HG03025 (cell line): ENCODE data around the gene MESP2.

Experiments used
- ATAC-seq: cut with Tn5 transposase; IDR thresholded peaks from one replicate; pipeline ENCODE4 v1.9.1; 2021; ENCODE audit warnings: mild to moderate bottlenecking, moderate library complexity; ENCODE audit not compliant: unreplicated experiment, low FRiP score

MESP2 gene

DNA sequence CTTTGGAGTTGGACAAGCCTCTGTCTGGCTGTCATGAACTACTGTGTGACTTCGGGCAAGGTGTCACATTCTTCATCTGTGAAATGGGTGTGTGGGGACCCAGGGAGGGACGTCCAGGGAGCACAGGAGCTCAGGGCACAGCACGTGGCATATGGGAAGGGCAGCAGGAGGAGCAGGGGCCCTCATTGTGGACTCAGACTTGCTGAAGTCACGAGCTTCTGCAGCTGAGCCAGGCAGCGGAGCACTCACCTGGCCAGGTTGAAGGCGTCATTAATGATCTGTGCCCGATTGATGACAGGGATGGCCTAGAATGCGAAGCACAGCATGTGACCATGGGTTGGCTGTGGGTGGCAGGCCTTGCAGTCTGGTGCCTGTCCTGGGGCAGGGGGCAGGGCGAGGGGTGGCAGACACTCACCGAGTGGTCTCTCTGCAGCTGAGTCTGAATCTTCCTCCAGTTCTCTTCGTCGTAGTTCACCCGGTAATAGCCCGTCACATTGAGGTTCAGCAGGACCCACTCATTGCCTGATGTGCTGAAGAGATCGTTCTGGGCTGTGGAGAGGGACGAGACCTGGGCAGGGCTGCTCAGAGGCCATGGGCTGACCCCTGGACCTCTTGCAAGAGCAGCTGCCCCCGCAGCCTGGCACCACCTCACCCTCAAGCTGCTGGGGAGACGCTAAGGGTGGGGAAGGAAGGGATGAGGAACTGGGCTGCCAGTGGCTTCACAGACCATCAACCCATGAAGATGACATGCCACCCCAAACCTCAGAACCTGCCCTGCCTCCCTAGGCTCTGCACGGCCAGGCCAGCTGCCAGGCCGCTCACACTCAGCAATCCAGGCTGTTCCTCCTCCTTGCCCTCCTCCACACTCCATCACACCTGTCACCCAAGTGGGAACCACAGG is 23.1 kb downstream of the MESP2 start:
- no peak for ATAC-seq

DNA sequence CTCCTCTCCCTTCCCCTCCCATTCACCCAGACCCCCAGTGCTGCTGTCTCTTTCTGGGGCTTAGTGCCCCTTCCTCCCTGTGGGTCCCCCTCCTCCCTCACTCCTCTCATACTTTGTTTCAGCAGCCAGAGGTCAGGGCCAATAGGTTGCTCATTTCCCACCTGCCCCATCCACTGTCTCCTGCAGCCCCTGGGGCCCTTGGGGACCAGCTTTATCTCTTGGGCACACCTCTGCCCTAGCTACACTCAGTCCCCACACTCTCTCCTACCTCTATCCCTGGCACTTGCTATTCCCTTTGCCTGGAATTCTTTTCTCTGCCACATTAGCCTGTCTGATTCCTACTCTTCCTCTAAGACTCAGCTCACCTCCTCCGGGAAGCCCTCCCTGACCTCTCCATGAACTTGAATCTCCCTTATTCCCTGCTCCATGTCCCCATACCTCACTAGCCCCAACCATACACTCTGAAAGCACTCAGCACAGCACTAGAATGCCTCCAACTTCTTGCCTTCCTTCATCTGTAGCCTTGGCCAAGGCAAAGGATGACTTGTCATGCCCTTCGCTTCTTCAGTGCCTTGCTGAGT is 23.9 kb downstream of the MESP2 start:
- no peak for ATAC-seq

- no peak for ATAC-seq
These were observed 25.5 kb downstream of the MESP2 start for GRCh38 chr15:89801471-89802195.

- ATAC-seq, result no peak
These were observed 26.2 kb downstream of the MESP2 start for GRCh38 chr15:89802231-89802928.

GRCh38 chr15:89802986-89803824 is 27.1 kb downstream of the MESP2 start:
- no peak for ATAC-seq

DNA sequence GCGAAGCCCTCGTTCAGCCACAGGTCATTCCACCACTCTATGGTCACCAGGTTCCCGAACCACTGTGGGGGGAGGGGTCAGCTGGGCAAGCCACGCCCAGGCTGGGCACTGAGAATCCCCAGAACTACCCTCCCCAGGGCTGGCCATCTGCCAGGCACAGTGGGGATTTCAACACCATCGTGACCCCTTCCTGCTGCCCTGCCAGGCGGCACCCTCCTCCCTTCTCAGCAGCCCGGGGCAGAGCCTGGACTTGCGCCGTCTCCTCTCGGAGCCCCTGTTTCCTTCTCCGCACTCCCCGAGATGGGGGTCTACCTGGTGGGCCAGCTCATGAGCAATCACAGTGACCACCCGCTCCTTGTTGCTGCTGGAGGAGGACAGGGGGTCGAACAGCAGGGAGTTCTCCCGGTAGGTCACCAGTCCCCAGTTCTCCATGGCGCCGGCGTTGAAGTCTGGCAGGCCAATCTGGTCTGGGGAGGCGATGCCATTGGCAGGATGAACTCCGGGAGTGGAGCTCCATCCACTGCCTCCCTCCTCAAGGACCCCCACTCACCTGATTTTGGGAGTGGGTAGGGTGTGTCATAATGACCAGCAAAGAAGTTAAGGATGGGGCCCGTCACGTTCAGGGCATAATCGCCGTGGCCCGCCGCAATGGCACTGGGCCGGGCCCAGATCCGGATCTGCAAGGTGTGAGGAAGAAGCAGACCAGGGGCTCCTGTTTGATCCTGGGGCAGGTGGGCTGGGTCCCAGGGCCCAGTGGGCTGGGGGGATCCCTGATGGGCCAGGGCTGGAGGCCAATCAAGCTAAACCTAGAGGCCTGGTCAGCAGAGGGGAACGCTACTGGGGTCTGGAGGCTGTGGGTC is 28.0 kb downstream of the MESP2 start:
- no peak for ATAC-seq

GRCh38 chr15:89805241-89806209 is 29.4 kb downstream of the MESP2 start:
- ATAC-seq, result no peak

DNA sequence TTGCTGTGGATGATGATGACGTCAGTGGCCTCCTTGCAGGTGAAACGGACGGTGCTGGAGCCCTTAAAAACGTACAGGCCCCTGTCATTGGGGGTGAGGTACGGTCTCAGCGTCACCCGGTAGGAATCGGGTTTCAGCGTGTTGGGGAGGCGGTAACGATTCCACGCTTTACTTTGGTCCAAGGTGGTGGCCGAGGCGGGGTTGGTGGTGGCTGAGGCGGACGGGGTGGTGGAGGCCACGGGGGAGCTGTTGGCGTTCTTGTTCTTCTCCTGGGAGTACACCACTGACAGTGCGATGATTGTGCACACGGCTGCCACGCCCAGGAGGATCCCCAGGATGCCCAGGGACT is 30.1 kb downstream of the MESP2 start:
- no peak for ATAC-seq

DNA sequence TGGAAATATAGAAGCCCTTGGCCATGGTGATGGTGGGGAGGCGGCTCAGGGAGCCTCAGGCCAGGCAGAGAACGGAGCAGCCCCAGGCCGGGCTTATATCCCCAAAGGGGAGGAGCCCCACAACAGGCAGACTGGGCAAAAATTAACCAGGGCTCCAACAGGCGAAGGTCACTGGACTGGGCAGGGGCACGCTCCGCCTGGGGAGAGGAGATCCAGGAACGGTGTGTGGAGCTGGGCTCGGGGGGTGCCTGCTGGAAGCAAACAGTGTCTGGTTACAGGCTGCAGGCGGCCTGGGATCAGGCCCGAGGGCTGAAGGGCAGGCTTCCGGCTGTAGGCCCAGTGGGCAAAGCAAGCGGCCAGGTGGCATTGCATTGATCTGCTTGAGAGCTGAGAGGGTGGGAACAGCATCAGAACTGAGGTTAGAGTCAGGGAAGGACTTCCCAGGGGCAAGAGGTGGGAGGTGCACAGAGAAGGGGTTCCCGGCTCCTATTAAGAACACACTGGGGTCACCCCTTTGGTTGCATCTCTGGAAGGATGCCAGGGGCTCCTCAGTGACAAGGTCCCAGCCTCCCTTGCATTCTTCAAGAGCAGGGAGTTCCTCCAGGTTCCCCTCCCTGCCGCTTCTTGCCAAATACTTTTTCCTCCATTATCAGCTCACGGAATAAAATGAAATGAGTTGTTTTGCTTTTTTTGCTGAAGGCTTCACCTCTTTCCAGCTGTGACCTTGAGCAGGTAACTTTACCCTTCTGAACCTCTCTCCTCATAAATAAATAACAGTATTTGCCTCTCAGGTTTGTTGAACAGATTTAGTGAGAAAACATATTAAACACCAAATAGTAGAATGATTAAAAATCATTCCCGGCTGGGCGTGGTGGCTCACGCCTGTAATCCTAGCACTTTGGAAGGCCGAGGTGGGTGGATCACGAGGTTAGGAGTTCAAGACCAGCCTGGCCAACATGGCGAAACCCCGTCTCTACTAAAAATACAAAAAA is 30.7 kb downstream of the MESP2 start:
- no peak for ATAC-seq

DNA sequence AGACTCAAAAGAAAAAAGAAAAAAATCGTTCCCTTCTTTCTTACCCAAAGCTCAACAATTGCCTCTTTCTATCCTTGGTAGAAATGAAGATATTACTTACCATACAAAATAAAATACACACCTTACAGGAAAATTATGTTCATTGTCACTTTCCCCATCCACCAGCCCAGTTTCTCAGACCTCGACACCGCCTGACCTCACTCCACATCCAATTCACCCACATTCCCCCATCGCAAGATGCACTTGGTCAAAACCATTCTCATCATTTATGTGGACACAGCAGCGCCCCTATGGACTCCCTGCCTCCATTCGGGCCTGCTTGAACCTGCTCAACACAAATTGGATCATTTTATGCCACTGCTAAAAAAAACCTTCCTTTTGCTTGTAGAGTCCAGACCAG is 31.6 kb downstream of the MESP2 start:
- no peak for ATAC-seq

DNA sequence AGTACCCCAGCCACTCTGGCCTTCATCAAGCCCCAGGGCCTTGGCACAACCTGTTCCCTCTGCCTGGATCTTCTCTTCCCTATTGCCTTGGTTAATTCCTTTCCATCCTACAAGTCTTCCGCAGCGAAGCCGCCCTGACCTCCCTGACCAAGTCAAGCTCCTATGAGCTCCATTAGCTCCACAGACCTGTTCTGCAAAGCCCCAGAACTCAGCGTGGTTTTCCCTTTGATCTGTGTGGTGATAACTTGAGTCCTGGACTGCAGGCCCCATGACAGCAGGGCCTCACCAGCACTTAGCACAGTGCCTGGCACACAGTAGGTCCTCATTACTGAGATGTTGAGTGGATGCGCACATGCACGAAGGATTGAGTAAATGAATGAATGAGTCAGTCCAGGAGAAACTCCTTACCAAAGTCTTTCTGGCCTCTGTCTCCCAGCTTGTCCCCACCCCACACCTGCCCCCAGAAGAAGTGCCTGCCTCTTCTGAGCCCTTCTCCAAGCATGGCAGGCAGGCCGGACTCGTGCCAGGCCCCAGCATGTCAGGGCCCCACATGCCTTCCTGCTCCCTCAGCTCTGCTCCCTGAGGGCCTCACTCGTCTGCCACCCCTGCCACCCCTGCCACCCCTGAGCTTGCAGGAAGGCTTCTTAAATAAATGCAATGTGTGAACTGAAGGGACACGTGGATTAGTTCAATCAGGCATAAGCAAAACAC is 32.2 kb downstream of the MESP2 start:
- ATAC-seq, result no peak

DNA sequence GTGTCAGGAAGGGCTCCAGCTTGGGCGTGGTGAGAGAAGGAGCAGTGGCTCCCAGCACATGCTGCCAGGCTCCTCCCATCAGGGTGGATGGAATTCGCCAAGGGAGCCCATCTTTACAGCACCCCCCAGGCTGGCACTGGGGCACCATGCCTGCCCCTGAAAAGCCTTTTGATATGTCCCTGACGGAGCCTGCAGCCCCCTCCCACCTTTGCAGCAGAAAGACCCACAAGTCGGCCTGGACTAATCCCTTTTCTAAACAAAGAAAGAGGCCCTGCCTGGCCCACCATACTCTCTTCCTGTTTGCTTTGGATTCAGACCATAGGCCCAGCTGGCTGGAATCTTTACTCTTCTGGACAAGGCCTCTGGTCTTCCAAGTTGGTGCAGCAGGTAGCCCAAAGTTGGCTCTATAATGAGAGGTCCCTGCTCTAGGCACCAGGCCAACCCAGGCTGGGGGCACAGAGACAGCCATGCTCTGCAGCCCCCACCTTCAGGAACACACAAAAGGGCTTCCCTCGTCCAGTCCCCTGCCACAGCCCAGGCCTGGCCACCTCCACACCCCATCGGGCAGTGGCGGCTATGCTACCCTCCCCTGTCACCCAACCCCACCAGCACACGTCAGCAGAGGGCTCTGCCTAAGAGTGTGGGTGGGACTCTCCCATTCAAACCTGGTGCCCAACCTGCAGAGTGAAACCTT is 33.1 kb downstream of the MESP2 start:
- ATAC-seq, result no peak

GRCh38 chr15:89809787-89810148 is 33.6 kb downstream of the MESP2 start:
- ATAC-seq, result no peak

- no peak for ATAC-seq
These were observed 34.7 kb downstream of the MESP2 start for GRCh38 chr15:89810837-89811236.

DNA sequence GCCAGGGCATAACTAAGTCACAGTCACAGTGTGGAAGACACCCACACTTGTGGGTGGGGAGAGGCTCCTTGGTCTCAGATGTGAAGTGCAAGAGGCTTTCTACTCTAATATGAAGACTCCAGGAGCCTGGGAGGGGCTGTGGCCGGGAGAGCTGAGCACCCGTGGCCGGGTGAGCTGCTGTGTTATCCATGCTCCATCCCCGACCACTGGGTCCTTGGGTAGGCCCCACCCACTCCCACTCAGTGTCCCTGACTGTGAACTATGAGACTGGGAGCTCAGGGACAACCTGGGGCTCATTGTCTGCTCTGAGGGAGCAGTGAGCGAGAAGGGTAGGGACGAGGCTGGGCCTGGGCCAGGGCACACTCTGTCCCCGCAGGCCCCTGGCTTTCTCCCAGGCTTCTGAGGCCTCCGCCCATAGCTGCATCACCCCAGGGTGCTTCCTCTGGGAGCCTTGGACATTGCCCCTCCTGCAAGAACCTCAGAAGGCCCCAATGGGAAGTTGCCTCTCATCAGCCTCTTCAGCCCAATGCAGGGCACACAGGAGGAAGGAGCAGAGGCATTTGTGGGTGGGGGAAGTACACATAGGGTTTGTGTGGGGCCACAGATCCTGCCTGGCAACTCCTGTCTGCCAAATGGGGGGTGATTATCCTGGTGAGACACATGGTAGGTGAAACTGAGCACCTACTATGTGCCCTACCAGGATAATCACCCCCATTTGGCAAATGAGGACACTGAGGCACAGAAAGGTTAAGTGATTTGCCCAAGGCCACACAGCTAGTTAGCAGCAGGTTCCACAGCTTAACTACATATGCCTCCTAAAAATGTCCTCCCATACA is 36.1 kb downstream of the MESP2 start:
- no peak for ATAC-seq
